HG03432 (cell line): ENCODE measurements around the gene ITPR3.

ENCODE experiments used
- ATAC-seq: cut with Tn5 transposase; IDR thresholded peaks from one replicate; pipeline ENCODE4 v1.9.1; 2021; ENCODE audit warnings: mild to moderate bottlenecking, moderate library complexity; ENCODE audit not compliant: unreplicated experiment

ITPR3 gene

DNA sequence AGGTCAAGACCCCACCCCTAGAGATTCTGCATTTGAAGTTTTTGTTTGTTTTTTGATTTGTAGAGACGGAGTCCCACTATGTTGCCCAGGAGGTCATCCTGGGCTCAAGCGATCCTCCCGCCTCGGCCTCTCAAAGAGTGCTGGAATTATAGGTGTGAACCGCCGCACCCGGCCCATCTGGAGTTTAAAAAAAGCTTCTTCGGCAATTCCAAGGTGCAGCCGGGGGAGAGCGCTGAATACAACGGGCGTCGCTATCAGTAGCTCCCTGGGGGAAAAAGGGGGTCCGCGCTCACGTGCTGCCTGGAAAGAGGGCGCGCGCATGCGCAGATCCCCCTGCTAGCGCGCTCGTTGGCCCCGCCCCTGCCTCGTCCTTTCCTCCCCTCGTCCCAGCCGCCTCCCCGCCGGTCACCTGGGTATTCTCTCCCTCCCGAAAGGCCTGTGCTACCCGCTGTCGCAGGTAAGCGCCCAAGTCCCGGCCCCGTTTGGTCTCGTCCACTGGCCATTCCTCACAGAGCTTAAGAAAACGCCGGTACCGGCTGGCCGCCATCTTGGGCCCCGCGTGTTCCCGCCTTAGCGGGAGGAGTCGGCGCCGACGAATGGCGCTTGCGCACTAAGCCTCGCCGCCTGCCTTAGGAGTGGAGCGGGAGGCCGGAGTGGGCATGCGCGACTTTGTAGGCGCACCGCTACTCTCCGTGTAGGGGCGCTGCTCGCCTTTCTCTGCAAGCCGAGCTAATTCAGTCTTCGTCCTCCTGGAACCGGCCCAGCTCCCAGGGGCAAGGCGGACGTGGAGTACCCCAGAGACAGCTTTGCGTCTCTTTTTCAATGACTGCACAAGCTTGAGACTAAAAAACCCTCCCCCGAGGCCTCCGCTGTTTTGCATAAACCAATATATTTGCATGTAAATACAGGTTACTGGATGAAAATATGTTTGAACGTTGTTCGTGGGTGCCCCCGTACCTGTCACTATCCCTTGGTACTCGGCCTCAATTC, 90.3 kb downstream of the ITPR3 start, which contains the start of gene UQCC2:
UQCC2 (minus strand) TSS at position 561 of the 990 bp plus-strand sequence; CDS start at position 547, 14 bp downstream.
- peak; percentile 91 for ATAC-seq

- ATAC-seq, result no peak
Measured at GRCh38 chr6:33712914-33713313, 91.8 kb downstream of the ITPR3 start.

DNA sequence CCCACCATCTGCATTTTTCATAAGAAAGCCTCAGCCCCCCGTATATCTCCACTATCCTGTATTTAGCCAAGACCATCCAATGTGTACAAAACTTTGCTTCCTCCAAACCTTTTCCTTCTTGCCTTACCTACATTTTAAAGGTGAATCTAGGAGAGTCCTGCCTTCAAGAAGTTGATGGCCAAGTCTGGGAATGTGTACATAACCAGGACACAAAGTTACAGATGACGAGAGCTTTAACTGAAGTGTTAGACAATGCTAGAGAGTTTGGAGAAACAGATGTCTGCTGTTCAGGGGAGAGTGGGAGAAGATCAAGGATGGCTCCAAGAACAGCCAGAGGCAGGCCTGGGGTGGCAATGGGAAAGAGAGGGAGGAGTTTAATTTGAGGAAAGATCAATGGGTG, 92.7 kb downstream of the ITPR3 start:
- no peak for ATAC-seq

DNA sequence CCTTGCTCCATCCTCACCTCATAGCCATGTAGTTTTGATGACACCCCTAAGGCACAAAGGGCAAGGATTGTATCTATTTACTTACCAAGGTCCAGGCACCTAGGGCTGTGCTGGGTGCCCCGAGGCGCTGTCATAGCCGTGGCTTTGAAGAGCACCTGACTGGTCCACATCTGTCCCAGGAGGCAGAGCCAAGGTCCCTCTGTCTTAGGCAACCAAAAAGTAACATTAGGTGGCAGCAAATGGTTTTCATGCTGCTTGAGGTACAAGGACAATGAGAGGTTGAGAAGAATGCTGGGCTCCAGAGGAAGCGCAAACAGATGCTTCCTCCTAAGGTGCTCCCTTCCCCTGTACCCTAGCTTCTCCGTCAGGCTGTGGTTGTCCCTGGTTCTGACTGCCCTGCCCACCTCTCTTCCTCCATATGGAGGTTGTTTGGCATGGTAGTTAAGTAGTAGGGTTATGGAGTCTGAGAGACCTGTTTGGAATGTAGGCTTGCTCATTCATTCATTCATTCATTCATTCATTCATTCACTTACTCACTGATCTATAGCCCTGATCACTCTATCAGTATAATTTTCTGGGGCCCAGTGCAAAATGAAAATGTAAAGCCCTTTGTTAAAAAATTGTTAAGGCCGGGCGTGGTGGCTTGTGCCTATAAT, 93.4 kb downstream of the ITPR3 start:
- no peak for ATAC-seq

- ATAC-seq, result no peak
Measured at GRCh38 chr6:33716379-33716778, 95.3 kb downstream of the ITPR3 start.

- ATAC-seq, result no peak
Measured at GRCh38 chr6:33716890-33717632, 95.9 kb downstream of the ITPR3 start.

DNA sequence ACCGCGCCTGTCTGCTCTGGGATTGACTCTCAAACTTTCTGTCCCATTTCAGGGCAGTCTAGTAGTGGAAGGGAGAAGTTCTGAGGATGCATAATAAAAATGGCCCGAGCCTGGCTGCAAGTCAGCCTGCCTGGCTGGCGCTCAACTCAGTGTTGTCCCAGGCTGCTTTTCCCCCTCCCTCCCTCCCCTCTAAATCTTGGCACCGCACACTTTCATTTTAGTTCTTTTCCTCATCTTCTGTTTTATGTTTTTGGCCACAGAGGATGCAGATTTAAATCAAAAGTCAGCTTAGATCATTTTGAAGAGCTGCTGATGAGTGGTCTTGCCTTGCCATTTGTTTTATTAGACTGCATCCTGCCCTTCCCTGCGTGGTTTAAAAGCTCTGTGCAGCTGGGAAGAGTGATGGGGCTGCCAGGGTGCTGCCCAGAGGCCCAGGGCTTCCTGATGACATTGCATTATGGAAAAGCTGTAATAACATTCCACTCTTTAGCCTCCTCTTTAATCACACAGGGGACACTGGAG, 96.9 kb downstream of the ITPR3 start:
- no peak for ATAC-seq

GRCh38 chr6:33718713-33719112, 97.6 kb downstream of the ITPR3 start:
- ATAC-seq, result no peak

DNA sequence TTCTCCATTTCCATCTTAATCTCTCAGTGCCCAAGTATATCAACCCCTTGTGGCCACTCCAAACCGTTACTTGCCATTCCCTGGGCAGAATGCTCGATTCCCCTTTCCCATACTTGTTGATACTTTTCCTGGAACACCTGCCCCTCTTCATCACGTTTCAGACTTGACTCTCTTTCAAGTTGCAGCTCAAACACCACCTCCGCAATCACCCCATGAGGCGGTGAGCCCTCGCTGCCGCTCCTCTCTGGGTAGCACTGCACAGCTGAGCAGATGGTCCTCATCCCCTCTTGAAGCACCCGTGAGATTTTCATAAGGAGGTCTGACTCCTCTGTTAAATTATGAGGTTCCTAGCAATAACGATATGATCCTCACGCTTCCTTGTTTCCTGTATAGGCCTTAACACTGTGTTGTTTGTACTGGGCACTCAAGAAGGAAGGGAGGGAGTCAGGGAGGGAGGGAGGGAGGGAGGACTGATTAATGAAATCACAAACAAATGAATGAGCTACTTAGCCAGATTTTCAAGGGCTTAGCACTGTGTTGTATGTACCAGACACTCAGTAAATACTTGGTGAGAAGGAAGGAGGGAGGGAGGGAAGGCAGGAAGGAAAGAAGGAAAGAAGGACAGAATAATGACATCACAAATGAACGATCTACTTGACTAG, 98.3 kb downstream of the ITPR3 start:
- no peak for ATAC-seq

DNA sequence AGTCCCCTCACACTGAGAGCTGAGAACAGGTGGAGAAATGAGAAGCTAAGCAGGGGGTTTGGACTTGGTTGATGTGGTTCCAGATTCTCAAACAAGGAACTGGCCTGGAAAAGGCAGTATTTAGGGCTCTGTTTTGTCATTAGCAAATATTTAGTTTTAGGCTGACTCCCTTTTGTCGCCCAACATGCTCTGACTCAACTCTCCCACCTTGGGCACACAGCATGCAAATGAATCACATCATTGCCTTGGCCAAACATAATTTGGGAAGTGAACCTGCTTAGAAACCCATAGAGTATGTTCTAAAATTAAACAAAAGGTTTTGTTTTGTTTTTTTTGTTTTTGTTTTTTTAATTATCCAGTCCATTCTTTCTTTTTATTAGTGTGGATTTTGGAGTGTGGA, 99.9 kb downstream of the ITPR3 start:
- ATAC-seq, result no peak

DNA sequence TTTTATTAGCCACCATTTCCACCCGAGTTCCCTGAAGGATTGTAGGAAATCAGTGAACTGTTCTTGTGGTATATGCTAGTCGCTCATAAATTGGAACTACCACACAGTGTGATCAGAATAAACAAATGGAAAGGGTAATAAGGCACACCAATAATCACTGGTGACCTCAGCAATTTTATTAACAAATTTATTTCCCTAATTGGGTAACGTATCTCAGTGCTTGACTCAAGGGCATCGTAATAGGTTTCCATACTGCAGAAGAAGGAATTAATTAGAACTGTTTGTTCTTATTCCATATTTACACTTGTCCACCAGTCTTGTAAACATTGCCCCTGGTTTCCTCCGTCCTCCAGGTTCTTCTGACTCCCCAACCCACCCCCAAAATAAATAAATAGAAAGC, 100.4 kb downstream of the ITPR3 start:
- no peak for ATAC-seq

GRCh38 chr6:33722103-33722623, 101.0 kb downstream of the ITPR3 start:
- no peak for ATAC-seq

GRCh38 chr6:33723371-33724085, 102.4 kb downstream of the ITPR3 start:
- no peak for ATAC-seq

DNA sequence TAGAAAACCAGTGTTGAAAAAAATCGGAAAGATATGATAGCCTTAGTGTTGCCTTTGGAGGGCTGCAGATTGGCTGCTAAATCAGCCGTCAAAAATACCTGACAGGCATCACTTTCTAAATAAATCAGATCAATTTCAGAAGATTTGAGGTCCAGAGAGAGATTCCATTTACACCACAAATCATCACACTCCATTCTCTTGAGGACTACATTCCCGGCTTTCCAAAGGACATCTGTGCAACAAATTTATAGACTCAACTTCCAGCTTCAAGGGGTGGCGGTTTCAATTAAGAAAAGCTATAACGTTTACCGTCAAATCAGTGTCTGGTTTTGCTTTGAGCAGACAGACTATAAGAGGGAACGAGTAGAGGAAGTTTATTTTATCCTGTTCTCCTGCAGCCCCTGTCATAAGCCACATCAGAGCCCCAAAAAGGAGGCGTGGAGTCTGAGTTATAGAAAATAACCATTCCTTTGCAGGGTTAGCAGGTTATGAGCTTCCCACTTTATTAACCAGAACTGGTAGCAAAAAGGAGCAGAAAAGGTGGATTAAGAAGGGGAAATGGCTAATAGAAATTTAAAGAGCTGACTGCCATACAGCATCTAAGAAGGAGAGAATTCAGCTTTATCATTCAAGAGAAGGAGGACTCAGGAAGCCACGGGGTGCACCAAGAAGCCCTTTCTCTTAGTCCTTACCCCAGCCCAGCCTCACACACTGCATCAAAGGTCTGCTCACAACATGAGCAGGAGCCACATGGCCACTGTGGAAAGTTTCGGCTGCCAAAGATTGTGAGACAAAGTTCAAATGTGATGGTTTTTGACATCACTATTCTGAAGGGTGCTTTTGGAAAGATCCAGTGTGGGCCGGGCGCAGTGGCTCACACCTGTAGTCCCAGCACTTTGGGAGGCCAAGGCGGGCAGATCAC, 103.2 kb downstream of the ITPR3 start:
- no peak for ATAC-seq

- ATAC-seq, result no peak
Measured at GRCh38 chr6:33725222-33725621, 104.1 kb downstream of the ITPR3 start.

DNA sequence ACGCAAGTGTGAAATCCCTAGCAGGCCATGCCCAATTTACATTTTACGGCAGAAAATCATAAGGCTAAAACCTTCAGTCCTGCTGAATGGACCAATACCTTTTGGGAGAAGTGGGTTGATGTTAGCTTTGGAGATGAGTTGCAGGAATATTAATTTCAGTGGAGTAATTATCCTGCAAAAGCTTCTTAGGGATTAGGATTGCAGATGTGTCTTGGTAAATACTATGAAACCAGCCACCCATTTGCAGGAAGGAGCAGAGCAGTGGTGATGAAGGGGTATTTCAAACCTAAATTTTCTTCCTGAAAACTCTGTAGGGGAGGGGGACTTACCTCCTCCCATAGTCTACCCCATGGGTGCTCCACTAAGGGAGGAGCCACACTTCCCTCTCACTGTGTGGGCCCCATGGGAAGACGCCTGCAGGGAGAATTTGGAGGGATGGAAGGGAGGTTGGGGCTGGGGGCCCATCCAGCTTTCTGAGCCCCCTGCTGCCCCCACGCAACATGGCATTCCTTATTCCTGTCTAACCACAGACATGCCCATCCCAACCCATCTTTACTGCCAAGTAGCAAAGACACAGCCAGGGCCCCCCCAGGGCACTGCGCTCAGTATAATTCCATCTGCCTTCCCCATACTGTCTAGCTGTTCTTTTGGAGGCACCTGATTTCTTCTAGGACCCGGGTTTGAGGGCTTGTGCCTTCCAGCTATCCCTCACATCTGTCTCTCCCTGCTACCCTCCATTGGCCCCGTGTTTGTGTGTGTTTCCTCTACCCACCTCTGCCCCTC, 105.0 kb downstream of the ITPR3 start:
- no peak for ATAC-seq

- no peak for ATAC-seq
Measured at GRCh38 chr6:33726696-33727095, 105.6 kb downstream of the ITPR3 start.

DNA sequence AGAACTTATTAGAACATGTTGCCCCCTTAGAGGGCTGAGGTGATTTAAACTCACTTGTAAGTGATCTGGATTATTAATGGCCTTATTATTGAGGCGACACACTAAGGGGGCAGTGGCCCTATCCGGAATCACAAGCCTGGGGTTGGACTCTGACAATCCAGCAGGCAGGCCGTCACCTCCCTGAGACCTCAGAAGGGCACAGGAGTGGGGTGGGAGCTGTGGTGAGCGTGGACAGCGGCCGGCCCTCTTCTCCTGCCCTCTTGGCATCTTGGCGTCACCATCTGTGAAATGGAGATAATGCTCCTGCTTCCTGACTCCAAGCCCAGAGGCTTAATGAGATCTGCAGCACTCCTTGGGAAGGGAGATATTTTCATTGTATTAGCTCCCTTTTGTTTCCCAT, 106.0 kb downstream of the ITPR3 start:
- ATAC-seq, result no peak
